ENCODE measurements around the gene ABR.
"Not testable (repeated sequence)": the region's sequence is repeated elsewhere in the genome, so short reads cannot be mapped to it uniquely, and the experiment has no call there.

Gene ABR

GRCh38 chr17:1050246-1050995, 129.4 kb downstream of the ABR start:
- Histone ChIP-seq H3K9me3 (ENCODE audit: control insufficient read depth, insufficient read depth, low read length) (no peaks in the 10 kb centered on the region), H3K9ac (ENCODE audit: low read depth, low read length) (no peak overlapping the region)

GRCh38 chr17:1049446-1050225, 130.1 kb downstream of the ABR start:
- Histone ChIP-seq H3K4me1 (ENCODE audit: insufficient read depth, low read length) (no peaks in the 10 kb centered on the region), H3K9me3 (ENCODE audit: control insufficient read depth, insufficient read depth, low read length) (no peaks in the 10 kb centered on the region), H3K9ac (ENCODE audit: low read depth, low read length) (no peak overlapping the region)

More at GRCh38 chr17:1050246-1050995, 129.4 kb downstream of the ABR start:
- Histone ChIP-seq H3K4me1 (ENCODE audit: insufficient read depth, low read length) (no peaks in the 10 kb centered on the region), H3K36me3 (ENCODE audit: insufficient read depth, low read length) (0 out of 2 replicates have a peak, but pooled peaks cover 4% of the 10 kb centered on the region)

DNA sequence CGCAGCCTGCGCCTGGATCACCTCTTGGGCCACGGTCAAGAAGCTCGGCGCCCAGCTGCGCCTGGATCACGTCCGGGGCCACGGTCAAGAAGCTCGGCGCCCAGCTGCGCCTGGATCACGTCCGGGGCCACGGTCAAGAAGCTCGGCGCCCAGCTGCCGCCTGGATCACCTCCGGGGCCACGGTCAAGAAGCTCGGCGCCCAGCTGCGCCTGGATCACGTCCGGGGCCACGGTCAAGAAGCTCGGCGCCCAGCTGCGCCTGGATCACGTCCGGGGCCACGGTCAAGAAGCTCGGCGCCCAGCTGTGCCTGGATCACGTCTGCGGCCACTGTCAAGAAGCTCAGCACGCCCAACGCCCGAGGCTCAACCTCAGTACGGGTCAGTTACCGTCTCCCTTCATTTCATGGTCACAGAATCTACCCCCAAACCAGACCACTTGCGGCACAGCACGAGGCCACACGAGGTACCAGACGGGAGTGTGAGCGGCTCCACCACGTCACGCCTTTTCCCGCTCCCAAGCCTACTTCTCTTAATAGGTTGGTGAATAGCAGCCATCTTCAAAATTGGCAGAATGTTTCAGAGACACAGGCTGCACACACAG, 131.2 kb downstream of the ABR start:
- H3K9ac ChIP-seq (ENCODE audit: low read depth, low read length); H3K4me1 ChIP-seq (ENCODE audit: insufficient read depth, low read length); H3K9me3 ChIP-seq (ENCODE audit: control insufficient read depth, insufficient read depth, low read length); H3K36me3 ChIP-seq (ENCODE audit: insufficient read depth, low read length): not testable (repeated sequence)

More at GRCh38 chr17:1049446-1050225, 130.1 kb downstream of the ABR start:
- H3K36me3 ChIP-seq (ENCODE audit: insufficient read depth, low read length): 0 out of 2 replicates have a peak, but pooled peaks cover 4% of the 10 kb centered on the region

GRCh38 chr17:1047879-1048470, 131.8 kb downstream of the ABR start:
- H3K9ac ChIP-seq (ENCODE audit: low read depth, low read length): no peak overlapping the region
- H3K36me3 ChIP-seq (ENCODE audit: insufficient read depth, low read length): 0 out of 2 replicates have a peak, but pooled peaks cover 4% of the 10 kb centered on the region
- H3K9me3 ChIP-seq (ENCODE audit: control insufficient read depth, insufficient read depth, low read length): no peaks in the 10 kb centered on the region
- H3K4me1 ChIP-seq (ENCODE audit: insufficient read depth, low read length): no peaks in the 10 kb centered on the region; the same call in 1 of the 2 replicates

DNA sequence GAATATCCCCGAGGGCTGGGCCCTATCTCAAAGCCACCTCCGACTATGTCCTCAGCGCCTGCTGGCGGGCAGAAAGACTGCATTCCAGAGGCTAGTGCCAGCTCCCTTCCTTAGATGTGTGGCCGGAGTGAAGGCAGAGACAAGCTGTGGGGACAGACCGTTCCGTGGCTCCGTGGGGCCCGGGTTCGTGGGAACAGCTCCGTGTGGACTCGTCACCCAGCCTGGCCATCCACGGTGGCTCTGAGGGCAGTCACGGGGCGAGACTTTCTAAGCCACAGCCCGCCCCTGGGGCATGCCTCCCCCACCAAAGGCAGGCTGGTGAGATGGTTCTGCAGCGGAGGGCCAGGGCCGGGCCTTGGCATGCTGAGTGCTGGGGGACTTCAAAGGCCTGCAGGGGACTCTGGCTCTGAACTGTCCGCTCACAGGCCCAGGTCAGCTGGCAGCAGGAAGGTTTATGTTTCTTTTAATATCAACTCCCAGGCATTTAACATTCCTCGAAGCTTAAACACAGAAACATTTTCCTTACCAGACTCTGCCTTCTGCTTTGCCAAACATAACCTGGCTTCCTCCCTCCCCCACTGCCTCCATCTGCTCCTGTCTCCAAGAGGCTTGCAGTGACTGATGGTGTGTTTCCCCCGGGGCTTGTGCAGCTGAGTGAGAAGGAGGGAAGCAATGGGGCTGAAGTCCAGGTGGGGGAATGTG, 132.5 kb downstream of the ABR start:
- H3K9ac ChIP-seq (ENCODE audit: low read depth, low read length): no peak overlapping the region
- H3K9me3 ChIP-seq (ENCODE audit: control insufficient read depth, insufficient read depth, low read length): no peaks in the 10 kb centered on the region
- 0 out of 2 replicates have a peak, but pooled peaks cover 4% of the 10 kb centered on the region for H3K36me3 ChIP-seq (ENCODE audit: insufficient read depth, low read length)
- H3K4me1 ChIP-seq (ENCODE audit: insufficient read depth, low read length): no peaks in the 10 kb centered on the region; the same call in 1 of the 2 replicates

DNA sequence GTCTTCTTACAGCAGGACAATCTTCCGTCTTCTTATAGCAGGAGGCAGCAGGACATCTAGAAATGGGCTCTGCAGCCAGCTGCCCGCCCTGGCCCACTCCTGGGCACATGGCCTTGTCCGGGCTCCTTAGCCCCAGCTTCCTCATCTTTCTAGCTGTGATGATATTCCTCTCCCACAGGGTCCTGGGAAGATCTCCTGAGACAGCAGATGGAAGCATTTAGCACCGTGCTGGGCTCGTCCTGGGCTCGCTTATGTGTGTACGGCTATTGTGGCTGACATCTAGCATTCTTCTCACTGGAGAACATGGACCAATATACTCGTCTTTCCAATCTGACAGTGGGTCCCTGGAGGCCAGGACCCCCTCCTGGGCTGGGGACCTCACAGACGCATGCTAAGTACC, 134.3 kb downstream of the ABR start:
- H3K9ac ChIP-seq (ENCODE audit: low read depth, low read length): no peak overlapping the region
- H3K36me3 ChIP-seq (ENCODE audit: insufficient read depth, low read length): 0 out of 2 replicates have a peak, but pooled peaks cover 4% of the 10 kb centered on the region
- H3K4me1 ChIP-seq (ENCODE audit: insufficient read depth, low read length): no peaks in the 10 kb centered on the region; the same call in 1 of the 2 replicates
- no peaks in the 10 kb centered on the region for H3K9me3 ChIP-seq (ENCODE audit: control insufficient read depth, insufficient read depth, low read length)

GRCh38 chr17:1044387-1045009, 135.3 kb downstream of the ABR start:
- H3K9ac ChIP-seq (ENCODE audit: low read depth, low read length); H3K36me3 ChIP-seq (ENCODE audit: insufficient read depth, low read length); H3K9me3 ChIP-seq (ENCODE audit: control insufficient read depth, insufficient read depth, low read length); H3K4me1 ChIP-seq (ENCODE audit: insufficient read depth, low read length): not testable (repeated sequence)

DNA sequence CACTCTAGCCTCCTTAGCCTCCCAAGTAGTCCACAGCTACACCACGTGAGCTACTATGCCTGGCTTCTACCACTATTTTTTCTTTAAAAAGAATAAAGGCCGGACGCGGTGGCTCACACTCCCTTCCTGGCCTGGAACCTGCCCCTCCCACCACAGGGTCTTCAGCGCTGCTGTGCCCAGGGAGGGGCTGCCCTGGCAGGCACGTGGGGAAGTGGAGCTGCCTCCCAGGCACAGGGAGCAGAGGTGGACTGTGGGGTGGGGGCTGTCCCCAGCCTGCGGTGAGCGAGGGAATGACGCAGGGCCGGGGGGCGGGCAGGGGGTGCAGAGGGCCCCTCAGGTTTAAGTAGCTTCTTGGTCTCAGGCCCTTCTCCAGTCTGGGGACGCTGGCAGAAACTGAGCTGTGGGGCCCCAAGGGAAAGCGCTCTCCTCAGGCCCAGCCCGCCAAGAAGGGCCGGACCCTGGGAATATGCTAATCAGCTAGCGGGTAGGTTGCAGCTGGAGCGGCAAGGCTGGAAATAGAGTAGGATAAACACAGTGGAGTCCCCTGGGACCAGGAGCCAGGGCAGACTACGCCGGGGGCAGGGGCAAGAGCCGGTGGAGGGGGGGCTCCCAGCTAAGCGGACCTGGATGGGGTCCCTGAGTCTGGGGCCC, 136.1 kb downstream of the ABR start:
- H3K9me3 ChIP-seq (ENCODE audit: control insufficient read depth, insufficient read depth, low read length): no peaks in the 10 kb centered on the region
- H3K9ac ChIP-seq (ENCODE audit: low read depth, low read length): peak overlapping the region; percentile 18; the same call in 1 of the 2 replicates
- H3K4me1 ChIP-seq (ENCODE audit: insufficient read depth, low read length): peaks cover 9% of the 10 kb centered on the region; the same call in 1 of the 2 replicates
- H3K36me3 ChIP-seq (ENCODE audit: insufficient read depth, low read length): peaks cover 4% of the 10 kb centered on the region; the same call in 1 of the 2 replicates

- H3K9ac ChIP-seq (ENCODE audit: low read depth, low read length): no peak overlapping the region
- peaks cover 1% of the 10 kb centered on the region; the same call in 1 of the 2 replicates for H3K36me3 ChIP-seq (ENCODE audit: insufficient read depth, low read length)
- H3K9me3 ChIP-seq (ENCODE audit: control insufficient read depth, insufficient read depth, low read length): no peaks in the 10 kb centered on the region
- peaks cover 9% of the 10 kb centered on the region; the same call in 1 of the 2 replicates for H3K4me1 ChIP-seq (ENCODE audit: insufficient read depth, low read length)
Observed at GRCh38 chr17:1042486-1042885, 137.3 kb downstream of the ABR start.

DNA sequence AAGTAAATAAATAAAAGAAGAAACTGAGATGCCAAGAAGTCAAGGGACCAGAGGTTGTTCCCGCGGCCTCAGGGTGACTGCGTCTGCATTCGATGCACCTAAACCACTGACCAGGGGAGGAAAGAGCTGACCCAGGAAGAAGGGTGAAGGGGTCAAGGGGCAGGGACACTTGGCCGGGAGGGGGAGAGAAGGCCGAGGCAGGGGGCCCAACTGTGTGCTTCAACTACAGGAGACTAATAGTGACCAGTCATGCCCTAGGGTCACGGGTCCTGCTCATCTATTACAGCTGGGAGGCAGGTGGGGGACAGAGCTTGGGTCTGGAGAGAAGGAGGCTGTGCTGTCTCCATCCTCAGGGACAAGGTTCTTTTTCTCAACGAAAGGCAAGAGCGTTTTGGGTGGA, 138.0 kb downstream of the ABR start:
- peaks cover 9% of the 10 kb centered on the region; the same call in 1 of the 2 replicates for H3K4me1 ChIP-seq (ENCODE audit: insufficient read depth, low read length)
- H3K9ac ChIP-seq (ENCODE audit: low read depth, low read length): no peak overlapping the region
- no peaks in the 10 kb centered on the region for H3K9me3 ChIP-seq (ENCODE audit: control insufficient read depth, insufficient read depth, low read length)
- no peaks in the 10 kb centered on the region; the same call in 1 of the 2 replicates for H3K36me3 ChIP-seq (ENCODE audit: insufficient read depth, low read length)

DNA sequence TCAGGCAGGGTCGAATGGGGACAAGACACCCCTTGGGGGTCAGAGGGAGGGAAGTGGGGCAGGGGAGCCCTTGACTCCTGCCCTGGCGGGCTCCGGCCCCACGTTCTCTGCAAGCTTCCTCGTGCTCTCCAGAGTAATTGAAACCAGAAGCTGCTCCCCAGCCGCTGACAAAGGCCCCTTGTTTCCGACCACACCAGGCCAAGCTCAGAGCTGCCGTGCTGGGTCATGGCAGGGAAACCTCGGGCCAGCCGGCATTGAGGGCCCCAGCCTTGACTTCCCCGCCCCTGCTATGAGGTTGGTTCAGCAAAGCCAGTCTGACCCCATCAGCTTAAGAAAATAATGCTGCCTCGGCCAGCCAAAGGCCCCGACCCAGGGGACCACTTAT, 139.6 kb downstream of the ABR start:
- Histone ChIP-seq H3K36me3 (ENCODE audit: insufficient read depth, low read length) (no peaks in the 10 kb centered on the region; the same call in 1 of the 2 replicates), H3K9me3 (ENCODE audit: control insufficient read depth, insufficient read depth, low read length) (no peaks in the 10 kb centered on the region), H3K4me1 (ENCODE audit: insufficient read depth, low read length) (peaks cover 9% of the 10 kb centered on the region; the same call in 1 of the 2 replicates), H3K9ac (ENCODE audit: low read depth, low read length) (no peak overlapping the region)

- Histone ChIP-seq H3K9ac (ENCODE audit: low read depth, low read length) (no peak overlapping the region), H3K36me3 (ENCODE audit: insufficient read depth, low read length) (no peaks in the 10 kb centered on the region; the same call in 1 of the 2 replicates), H3K9me3 (ENCODE audit: control insufficient read depth, insufficient read depth, low read length) (no peaks in the 10 kb centered on the region), H3K4me1 (ENCODE audit: insufficient read depth, low read length) (peaks cover 9% of the 10 kb centered on the region; the same call in 1 of the 2 replicates)
Observed at GRCh38 chr17:1039511-1040215, 140.1 kb downstream of the ABR start.

Measured in ES-I3 (cell line).